GM19035 (cell line): ENCODE measurements around the gene SERPINB12.

Experiments
- ATAC-seq: cut with Tn5 transposase; IDR thresholded peaks from one replicate; pipeline ENCODE4 v1.9.1; 2021; ENCODE audit not compliant: unreplicated experiment

The SERPINB12 gene

GRCh38 chr18:63542069-63542468 lies at the start of gene SERPINB12:
Gene SERPINB12, plus strand, starts transcription at chr18:63542369. Its CDS starts 13,791 bp downstream, at chr18:63556160.
- no peak for ATAC-seq

DNA sequence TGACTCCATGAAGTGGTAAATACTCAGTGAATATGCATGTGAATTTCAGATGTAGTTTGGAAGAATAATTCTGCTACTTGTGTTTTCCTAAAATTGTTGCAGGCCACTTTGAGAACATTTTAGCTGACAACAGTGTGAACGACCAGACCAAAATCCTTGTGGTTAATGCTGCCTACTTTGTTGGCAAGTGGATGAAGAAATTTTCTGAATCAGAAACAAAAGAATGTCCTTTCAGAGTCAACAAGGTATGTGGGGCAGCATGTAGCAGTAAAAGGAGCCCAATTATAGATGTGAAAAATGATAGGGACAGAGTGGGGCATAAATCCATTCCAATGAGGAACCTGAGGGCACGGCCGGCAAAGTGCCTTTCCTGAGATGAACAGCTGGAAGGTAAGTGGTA lies 49.3 kb upstream of the SERPINB12 start:
- no peak for ATAC-seq

- no peak for ATAC-seq
Measured at GRCh38 chr18:63495675-63496074, 46.5 kb upstream of the SERPINB12 start.

- no peak for ATAC-seq
Measured at GRCh38 chr18:63505566-63506335, 36.4 kb upstream of the SERPINB12 start.

DNA sequence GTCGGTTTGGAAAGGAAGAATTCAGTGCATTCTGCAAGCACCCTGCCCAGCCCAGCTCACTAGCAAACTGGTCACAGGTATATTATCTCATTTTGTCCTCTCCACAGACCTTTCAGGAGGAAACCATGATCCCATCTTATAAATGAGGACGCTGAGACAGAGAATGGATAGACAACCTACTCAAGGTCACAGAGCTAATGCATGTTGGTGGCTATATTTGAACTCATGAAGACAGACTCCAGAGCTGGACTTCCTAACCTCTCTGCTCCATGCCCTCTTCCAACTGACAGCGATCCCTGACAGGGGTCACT lies 35.9 kb upstream of the SERPINB12 start:
- ATAC-seq, result no peak

- ATAC-seq, result no peak
Measured at GRCh38 chr18:63508596-63508995, 33.6 kb upstream of the SERPINB12 start.

DNA sequence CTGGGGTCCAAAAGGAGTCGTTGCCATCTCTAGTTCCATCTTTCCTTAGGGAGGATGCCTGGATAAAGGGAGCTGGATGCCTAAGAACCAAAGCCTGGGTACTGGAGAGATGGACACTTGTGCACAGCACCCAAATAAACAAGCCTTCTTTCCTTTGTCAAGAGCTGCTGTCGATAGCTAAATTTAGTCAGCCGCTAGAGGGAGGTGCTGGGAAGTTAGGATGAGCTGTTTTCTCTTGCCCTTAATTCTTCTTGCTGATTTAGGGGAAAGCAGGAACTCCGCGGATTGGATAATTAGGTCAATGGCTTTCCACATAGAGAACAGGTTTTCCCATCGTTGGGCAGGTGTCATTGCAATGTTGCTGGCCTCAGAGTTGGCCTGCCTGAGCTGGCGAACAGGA lies 30.9 kb upstream of the SERPINB12 start:
- no peak for ATAC-seq

GRCh38 chr18:63514326-63514725 lies 27.8 kb upstream of the SERPINB12 start:
- no peak for ATAC-seq

DNA sequence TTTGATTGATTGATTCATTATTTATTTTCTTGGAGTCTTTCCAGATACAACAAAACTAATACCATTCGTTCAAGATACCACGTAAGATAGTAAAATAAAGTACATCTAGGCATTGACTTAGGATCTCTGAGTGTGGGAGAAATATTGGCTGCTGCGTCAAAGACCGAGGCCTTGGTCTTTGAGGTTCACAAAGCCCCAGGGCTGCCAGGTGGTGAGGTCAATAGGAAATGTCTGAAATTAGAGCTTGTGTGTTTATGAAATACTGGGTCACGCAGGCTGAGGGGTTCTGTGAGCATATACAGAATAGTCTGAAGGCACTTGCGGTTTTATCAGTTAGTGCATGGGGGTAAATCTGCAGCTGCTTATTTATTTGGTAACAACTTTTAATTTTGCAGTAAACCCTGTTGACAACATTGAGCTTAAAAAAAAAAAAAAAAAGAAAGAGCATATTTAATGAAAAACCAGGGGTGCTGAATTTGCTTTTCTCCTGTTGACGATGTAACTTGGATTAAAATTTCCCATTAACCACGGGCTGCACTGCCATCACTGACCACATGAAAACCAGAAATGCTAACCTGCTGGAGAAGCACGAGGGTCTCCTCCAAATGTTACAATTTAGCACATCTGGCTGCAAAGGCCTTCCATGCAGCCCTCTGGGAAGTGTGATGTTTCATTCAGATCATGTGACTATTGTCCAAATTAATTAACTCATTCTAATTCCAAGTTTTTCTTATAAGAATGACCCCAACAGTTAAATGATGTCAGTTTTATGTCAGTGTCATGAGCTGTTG lies 27.1 kb upstream of the SERPINB12 start:
- no peak for ATAC-seq

GRCh38 chr18:63515801-63516200 lies 26.4 kb upstream of the SERPINB12 start:
- no peak for ATAC-seq

GRCh38 chr18:63518178-63519012 lies 23.8 kb upstream of the SERPINB12 start:
- ATAC-seq, result peak; percentile 89

DNA sequence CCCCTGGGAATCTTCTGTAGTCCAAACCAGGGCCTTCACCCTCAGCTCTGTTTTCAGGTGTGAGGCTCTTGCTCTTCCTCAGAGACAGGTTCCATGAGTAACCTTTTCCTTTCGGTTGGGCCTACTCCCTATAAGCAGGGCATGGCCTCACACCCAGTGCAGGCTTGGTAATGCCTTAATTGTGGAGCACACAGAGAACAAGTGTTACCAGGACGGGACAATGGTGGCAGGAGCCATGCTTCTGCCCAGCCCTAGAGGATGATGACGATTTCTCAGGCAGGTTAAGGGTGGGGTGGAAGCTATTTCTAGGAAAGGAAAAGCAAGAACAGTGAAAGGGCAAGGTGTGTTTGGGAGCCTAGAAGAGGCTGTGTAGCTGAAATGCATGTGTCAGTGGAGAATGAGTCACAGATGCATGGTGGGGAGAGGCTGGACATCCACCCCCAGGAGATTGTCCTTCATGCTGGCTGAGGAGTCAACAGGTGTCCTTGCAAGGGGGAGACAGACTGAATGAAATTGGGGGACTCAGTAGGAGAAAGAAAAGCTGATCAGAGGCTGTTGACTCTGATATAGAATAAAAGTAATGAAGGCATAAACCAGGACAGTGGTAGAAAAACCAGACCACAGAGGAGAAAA lies 22.0 kb upstream of the SERPINB12 start:
- no peak for ATAC-seq

- ATAC-seq, result no peak
Measured at GRCh38 chr18:63523660-63524059, 18.5 kb upstream of the SERPINB12 start.

- ATAC-seq, result no peak
Measured at GRCh38 chr18:63527251-63527650, 14.9 kb upstream of the SERPINB12 start.

DNA sequence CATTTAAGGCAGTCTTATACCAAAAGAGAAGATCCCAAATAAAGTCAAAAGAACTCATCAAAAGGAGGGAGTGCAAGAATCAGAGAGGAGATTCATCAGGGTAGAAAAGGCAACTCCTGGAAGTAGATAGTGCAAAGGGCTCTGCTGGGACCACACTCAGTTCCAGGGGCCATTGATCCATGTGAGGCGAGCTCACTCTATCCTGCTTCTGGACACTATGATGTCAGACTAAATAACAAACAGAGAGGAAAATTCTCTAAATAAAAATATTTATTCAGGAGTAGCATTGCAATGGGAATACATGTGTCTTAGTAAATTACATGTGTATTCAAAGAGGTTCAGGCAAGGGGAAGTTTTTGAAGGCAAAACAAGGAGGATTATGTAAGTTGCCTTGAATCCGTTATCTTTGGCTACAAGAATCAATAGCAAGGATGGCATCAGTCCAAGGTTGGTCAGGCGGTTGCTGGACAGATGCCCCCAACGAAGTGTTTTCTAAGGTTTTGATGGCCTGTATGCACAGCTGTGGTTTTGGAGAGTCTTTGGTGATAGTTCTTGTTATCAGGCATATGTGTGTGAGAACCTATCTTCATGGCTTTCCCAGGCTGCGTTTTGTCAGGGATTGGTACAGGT lies 13.2 kb upstream of the SERPINB12 start:
- ATAC-seq, result no peak

DNA sequence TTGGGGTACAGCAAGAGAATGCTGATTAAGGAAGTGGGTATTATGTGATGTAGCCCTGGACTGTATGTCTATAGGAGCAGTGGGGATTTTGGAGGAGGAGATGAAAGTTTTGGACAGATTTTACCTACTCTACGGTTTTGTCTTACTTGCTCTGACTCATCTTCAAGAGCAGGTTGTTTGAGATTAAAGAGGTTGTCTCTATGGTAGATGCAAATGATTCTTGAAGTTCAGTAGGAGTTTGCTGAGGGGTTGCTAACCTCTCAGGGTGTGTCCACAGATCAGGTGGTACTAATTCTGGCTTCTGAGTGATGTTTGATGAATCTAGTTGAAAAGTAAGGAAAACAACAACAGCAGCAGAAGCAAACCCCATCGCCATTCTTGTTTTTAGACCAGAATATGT lies 9.7 kb upstream of the SERPINB12 start:
- no peak for ATAC-seq

DNA sequence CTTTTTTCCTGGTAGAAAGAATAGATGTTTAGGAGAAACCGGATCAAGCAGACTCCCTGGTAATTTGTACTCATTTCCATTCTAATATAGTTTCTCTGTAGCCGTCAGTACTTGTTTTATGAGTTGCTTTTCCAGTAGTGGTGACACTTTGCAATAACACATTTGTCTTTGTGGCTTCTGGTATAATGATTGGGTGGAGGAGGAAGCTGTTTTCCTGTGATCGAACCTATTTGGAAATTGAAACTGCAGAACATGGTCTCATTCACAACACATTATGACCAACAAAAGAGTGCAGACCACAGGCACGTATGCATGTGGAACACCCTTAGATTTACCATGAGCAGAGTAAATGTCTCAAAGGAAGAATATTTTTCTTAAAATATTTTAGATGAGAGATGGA lies 7.6 kb upstream of the SERPINB12 start:
- no peak for ATAC-seq

GRCh38 chr18:63539904-63540510 lies 2.2 kb upstream of the SERPINB12 start:
- no peak for ATAC-seq

GRCh38 chr18:63544017-63544416 lies 1.8 kb downstream of the SERPINB12 start:
- ATAC-seq, result no peak

DNA sequence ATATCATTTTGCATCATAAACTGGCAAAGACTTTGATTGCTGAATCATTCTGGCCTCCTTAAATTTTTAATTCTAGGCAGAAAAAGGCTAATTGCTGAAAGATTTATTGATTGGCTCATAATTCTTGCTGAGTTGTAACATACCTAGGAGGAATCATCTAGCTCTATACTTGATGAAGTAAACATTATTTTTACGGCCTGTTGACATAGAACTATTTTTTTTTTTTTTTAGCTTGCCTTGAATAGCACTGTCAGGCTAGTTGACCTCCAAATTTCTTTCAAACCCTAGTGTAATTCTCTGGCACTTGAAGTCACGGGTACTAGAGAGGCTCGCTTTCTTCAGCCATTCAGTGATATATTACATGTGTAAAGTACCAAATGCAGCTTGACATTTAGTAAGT lies 2.8 kb downstream of the SERPINB12 start:
- ATAC-seq, result no peak
